HG02840 (cell line): Measurements from ENCODE around the gene CDK6.
"Not testable (repeated sequence)": the region's sequence is repeated elsewhere in the genome, so short reads cannot be mapped to it uniquely, and the experiment has no call there.

Experiments
- ATAC-seq: cut with Tn5 transposase; IDR thresholded peaks from one replicate; pipeline ENCODE4 v1.9.1; 2021; ENCODE audit warnings: mild to moderate bottlenecking, moderate library complexity, moderate number of reproducible peaks; ENCODE audit not compliant: unreplicated experiment, low FRiP score

CDK6 gene

GRCh38 chr7:92836489-92836999, at the start of gene CDK6:
Gene CDK6 (minus strand): TSS chr7:92836573. CDS start chr7:92833323, 3,250 bp downstream.
- ATAC-seq = no peak

- ATAC-seq = not testable (repeated sequence)
Measured at GRCh38 chr7:92886039-92886438, 49.7 kb upstream of the CDK6 start.

- ATAC-seq = no peak
Measured at GRCh38 chr7:92884218-92884617, 47.8 kb upstream of the CDK6 start.

GRCh38 chr7:92882760-92883159, 46.4 kb upstream of the CDK6 start:
- ATAC-seq = no peak

GRCh38 chr7:92881091-92881485, 44.7 kb upstream of the CDK6 start:
- no peak for ATAC-seq

GRCh38 chr7:92880212-92881090, 44.1 kb upstream of the CDK6 start:
- ATAC-seq = no peak

- ATAC-seq = no peak
Measured at GRCh38 chr7:92877367-92877766, 41.0 kb upstream of the CDK6 start.

- ATAC-seq = no peak
Measured at GRCh38 chr7:92876836-92877235, 40.5 kb upstream of the CDK6 start.

GRCh38 chr7:92875719-92876118, 39.3 kb upstream of the CDK6 start:
- no peak for ATAC-seq

- ATAC-seq = no peak
Measured at GRCh38 chr7:92875173-92875572, 38.8 kb upstream of the CDK6 start.

GRCh38 chr7:92874567-92874966, 38.2 kb upstream of the CDK6 start:
- ATAC-seq = no peak

- ATAC-seq = no peak
Measured at GRCh38 chr7:92873776-92874175, 37.4 kb upstream of the CDK6 start.

- no peak for ATAC-seq
Measured at GRCh38 chr7:92872701-92873100, 36.3 kb upstream of the CDK6 start.

- no peak for ATAC-seq
Measured at GRCh38 chr7:92868683-92869293, 32.4 kb upstream of the CDK6 start.

- not testable (repeated sequence) for ATAC-seq
Measured at GRCh38 chr7:92864169-92864568, 27.8 kb upstream of the CDK6 start.

GRCh38 chr7:92856436-92856835, 20.1 kb upstream of the CDK6 start:
- no peak for ATAC-seq

GRCh38 chr7:92854501-92855238, 18.3 kb upstream of the CDK6 start:
- ATAC-seq = no peak

- no peak for ATAC-seq
Measured at GRCh38 chr7:92851732-92852131, 15.4 kb upstream of the CDK6 start.

- ATAC-seq = no peak
Measured at GRCh38 chr7:92850516-92850915, 14.1 kb upstream of the CDK6 start.

- no peak for ATAC-seq
Measured at GRCh38 chr7:92849322-92849721, 12.9 kb upstream of the CDK6 start.

GRCh38 chr7:92848851-92849250, 12.5 kb upstream of the CDK6 start:
- no peak for ATAC-seq
